Activated CD4-positive, alpha-beta T cell treated with anti-CD3 and anti-CD28 coated beads, Interleukin-2, amount 50 U/mL, for 1 hour (primary cell): ENCODE results near the gene KIF2C.
"Not testable (repeated sequence)": the region's sequence is repeated elsewhere in the genome, so short reads cannot be mapped to it uniquely, and the experiment has no call there.

Experiments
- DNase-seq: peaks from one replicate; pipeline ENCODE4 v3.0.0-alpha.2; 2020

KIF2C gene

GRCh38 chr1:44799770-44800584 lies 60.3 kb downstream of the KIF2C start, which contains the start of gene PLK3:
Gene PLK3 (plus strand): TSS chr1:44800377. CDS start chr1:44800464, 87 bp downstream.
- peak; percentile 99 for DNase-seq

DNA sequence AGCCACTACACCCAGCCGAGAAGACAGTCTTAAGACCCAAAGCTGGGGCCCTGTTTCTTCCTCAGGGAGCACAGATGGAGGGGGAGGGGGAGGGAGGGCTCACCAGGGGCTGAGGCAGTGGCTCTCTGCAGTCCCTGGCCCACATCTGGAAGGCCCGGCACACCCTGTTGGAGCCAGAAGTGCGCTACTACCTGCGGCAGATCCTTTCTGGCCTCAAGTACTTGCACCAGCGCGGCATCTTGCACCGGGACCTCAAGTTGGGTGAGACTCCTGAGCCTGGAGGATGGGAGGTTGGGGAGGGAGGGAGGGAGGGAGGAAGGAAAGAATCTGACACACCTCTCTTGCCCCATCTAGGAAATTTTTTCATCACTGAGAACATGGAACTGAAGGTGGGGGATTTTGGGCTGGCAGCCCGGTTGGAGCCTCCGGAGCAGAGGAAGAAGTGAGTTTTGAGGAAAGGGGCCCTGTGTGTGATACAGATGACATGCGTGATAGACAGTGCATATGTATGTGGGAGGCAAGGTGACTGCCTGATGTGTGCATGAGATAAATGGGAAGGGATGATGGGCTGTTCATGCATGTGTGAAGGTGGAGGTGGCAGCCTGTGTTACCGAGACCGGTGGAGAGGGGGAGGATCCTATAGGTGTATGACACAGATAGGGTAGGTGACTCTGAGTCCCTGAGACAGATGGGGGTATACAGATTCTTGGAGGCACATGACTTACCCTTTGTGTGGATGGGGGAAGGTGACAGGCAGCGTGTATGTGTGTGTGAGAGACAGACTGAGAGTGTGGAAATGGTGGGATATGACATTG lies 62.1 kb downstream of the KIF2C start:
- no peak for DNase-seq

DNA sequence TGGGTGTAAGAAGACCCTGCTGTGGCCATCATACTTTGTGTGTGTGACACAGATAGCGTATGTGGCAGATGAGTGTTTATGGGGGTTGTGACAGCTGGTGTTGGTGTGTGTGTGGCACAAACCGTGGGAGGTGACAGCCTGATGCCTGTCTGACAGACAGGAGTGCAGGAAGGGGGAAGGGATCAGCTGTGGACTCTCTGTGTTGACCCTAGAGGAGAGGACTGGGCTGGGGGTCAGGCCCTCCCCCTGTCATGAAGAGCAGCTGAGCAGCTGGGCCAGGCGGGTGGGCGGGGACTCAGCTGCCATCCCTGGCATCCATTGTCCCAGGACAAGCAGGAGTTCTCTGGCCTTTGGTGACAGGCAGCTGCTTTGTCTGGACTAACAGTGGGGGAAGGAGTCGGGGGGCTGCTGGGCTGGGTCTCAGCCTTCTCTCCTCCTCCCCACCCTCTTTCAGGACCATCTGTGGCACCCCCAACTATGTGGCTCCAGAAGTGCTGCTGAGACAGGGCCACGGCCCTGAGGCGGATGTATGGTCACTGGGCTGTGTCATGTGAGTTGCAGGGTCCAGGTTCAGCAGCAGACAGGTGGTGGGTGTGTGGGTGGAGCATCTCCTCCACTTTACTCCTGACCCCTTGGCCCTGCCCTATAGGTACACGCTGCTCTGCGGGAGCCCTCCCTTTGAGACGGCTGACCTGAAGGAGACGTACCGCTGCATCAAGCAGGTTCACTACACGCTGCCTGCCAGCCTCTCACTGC lies 62.8 kb downstream of the KIF2C start:
- DNase-seq = no peak

DNA sequence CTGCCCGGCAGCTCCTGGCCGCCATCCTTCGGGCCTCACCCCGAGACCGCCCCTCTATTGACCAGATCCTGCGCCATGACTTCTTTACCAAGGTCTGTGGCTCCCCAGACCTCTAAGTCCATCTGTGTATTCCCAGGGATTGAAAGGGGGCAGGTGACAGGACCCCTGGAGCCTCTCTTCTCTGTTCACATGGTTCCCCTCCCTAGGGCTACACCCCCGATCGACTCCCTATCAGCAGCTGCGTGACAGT lies 63.4 kb downstream of the KIF2C start:
- DNase-seq = no peak

GRCh38 chr1:44803312-44804095 lies 63.9 kb downstream of the KIF2C start:
- DNase-seq = no peak

DNA sequence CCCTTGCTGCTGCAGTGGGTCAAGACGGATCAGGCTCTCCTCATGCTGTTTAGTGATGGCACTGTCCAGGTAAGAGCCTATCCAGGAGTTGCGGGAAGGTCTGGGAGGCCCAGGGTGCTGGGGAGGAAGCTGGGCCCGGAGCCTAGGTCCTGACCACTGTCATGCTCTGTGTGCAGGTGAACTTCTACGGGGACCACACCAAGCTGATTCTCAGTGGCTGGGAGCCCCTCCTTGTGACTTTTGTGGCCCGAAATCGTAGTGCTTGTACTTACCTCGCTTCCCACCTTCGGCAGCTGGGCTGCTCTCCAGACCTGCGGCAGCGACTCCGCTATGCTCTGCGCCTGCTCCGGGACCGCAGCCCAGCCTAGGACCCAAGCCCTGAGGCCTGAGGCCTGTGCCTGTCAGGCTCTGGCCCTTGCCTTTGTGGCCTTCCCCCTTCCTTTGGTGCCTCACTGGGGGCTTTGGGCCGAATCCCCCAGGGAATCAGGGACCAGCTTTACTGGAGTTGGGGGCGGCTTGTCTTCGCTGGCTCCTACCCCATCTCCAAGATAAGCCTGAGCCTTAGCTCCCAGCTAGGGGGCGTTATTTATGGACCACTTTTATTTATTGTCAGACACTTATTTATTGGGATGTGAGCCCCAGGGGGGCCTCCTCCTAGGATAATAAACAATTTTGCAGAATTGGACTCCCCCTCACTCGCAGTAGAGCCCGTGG lies 65.8 kb downstream of the KIF2C start:
- DNase-seq = no peak

GRCh38 chr1:44806025-44806703 lies 66.5 kb downstream of the KIF2C start:
- no peak for DNase-seq

GRCh38 chr1:44806704-44807363 lies 67.2 kb downstream of the KIF2C start, which contains the start of gene DYNLT4:
Gene DYNLT4 (minus strand): TSS chr1:44807351. CDS start chr1:44806668, 683 bp downstream.
- peak; percentile 23 for DNase-seq

- DNase-seq = peak; percentile 96
Observed at GRCh38 chr1:44807364-44808062, 67.9 kb downstream of the KIF2C start.

DNA sequence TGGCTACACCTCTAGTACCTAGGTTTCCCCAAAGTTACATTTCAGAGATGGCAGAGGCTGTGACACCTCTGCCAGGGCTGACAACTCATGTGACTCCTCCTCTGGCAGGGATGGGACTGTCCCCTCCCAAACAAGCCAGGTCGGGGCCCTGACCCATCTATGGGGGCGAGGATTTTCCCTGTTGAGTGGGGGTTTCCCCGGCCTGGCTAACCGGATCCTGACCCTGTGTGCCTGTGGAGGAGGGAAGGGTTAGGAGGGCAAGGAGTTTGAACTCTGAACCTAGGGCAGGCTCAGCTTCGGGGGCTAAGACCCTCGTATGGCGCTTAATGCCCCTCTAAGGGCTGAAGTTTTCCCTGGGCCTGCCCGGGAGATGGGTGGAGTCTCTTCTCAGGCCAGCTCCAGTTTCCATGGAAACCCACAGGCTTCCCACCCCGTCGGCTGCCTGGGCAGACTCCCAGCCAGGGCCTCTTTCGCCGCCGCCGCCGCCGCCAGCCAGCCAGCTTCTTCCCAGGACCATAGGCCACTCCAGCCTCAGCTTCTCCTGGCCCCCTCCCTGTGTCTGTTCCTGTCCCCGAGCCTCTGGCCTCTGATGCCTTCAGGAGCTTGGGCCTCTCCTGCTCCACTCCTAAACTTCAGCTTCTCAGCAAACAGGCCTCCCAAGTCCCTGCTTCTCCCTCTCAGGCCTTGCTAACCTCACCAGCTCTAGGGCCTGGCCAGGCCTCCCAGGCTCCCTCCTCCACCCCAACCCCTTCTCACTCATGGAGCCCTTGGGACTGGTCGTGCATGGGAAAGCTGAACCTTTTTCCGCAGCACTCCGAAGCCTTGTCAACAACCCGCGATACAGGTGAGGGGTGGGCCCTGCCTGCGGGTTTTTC lies 68.7 kb downstream of the KIF2C start, which contains the start of gene BTBD19:
TSS of gene BTBD19 (plus strand) at position 461 of the 875 bp plus-strand sequence. CDS start at position 759, 298 bp downstream.
- peak; percentile 31 for DNase-seq

GRCh38 chr1:44808938-44809917 lies 69.6 kb downstream of the KIF2C start:
- peak; percentile 89 for DNase-seq

DNA sequence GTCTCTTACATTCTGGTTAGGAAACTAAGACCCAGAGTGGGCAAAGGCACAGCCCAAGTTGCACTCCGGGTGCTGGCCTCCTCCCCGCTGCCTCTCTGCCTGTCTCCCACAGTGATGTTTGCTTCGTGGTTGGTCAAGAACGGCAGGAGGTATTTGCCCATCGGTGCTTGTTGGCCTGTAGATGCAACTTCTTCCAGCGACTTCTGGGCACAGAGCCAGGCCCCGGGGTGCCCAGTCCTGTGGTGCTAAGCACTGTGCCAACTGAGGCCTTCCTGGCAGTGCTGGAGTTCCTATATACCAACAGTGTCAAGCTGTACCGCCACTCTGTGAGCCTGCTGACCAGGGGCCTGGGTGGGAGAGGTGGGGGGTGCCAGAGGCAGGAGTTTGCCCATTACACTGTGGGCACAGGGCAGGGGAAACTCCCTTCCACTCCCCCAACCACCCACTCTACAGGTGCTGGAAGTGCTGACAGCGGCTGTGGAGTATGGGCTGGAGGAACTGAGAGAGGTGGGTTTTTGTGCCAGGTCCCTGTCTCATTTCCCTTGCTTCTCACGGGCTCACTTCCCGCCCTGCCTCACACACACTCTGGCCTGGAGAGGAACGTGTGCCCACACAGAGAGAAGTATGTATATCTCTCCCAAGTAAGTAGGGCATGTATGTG lies 70.6 kb downstream of the KIF2C start:
- peak; percentile 36 for DNase-seq

GRCh38 chr1:44810762-44811105 lies 71.1 kb downstream of the KIF2C start:
- not testable (repeated sequence) for DNase-seq

DNA sequence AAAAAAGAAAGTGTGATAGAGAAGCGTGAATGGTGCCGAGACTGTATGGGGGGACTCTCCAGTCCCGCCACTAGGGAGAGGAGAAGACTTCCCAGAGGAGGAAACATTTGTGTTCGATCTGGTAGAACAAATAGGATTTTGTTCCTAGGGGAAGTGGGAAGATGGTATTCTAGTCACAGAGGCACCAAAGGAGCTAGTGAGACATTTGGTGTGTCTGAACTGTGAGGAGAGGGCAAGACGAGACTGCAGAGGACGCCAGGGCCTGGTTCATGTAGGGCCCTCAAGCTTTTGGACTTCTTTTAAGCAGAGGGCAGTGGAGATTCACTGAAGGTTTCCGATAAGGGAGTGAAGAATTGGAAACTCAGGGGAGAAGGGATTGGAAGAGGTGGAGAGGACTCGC lies 71.6 kb downstream of the KIF2C start:
- no peak for DNase-seq

- no peak for DNase-seq
Observed at GRCh38 chr1:44812822-44813543, 73.3 kb downstream of the KIF2C start.

DNA sequence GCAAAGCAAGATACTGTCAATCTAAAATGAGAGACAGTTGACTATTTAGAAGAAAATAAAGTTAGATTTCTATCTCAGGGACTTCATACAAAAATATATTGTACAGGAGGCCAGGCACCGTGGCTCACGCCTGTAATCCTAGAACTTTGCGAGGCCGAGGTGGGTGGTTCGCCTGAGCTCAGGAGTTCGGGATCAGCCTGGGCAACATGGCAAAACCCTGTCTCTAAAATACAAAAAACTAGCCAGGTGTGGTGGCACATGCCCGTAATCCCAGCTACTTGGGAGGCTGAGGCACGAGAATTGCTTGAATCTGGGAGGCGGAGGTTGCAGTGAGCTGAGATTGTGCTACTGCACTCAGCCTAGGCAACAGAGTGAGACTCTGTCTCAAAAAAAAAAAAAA lies 76.3 kb downstream of the KIF2C start:
- DNase-seq = not testable (repeated sequence)
